ENCODE measurements around the gene PPP6R2.

Gene PPP6R2

DNA sequence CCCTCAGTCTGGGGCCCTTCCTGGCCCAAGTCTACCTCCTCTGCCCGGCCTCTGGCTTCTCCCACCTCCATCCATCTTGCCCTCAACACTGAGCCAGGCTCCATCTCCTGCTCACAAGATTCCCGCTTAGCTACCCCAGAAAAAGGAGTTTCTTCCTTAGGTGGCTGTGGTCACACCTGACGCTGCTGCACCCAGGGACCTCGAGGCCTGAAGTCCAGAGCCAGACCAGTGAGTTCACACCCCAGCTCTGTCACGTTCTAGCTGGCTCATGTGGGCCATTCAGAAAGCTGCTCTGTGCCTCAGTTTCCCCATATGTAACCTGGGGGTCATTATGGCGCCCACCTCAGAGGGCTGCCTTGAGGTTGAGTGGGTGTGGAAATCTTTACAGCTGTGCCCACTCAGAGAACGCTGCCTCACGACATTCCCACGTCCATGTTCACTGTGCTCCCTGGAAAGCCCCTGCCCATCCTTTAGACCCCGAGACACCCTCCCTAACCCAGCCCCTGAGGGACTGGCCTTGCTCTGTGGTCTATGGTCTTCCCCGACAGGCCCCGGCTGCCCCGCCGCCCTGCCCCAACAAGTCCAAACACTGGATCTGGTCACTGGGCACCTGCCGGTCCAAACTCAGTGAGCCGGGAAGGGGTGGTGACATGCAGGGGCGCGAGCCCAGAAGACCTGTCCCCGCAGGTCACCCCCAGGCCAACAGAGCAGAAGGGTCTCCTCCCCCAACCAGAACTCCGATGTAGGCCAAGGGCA is 45.4 kb upstream of the PPP6R2 start:
- no peak overlapping the region for H3K4me3 Mint-ChIP-seq
- no peaks in the 10 kb centered on the region for H3K9me3 Mint-ChIP-seq
- H3K4me1 Mint-ChIP-seq, result peaks cover 46% of the 10 kb centered on the region
- no peak for DNase-seq
- no peak for TF ChIP-seq CTCF (IDR thresholded peaks at IDR 0.05)
- H3K36me3 Mint-ChIP-seq (ENCODE audit: low read depth), result peaks cover 4% of the 10 kb centered on the region
- H3K27ac Mint-ChIP-seq, result no peak overlapping the region
- peaks cover 9% of the 10 kb centered on the region for H3K27me3 Mint-ChIP-seq (ENCODE audit: low read depth, poor library complexity)

GRCh38 chr22:50298266-50298637 is 44.9 kb upstream of the PPP6R2 start:
- no peak overlapping the region for H3K4me3 Mint-ChIP-seq
- peaks cover 46% of the 10 kb centered on the region for H3K4me1 Mint-ChIP-seq
- peaks cover 4% of the 10 kb centered on the region for H3K36me3 Mint-ChIP-seq (ENCODE audit: low read depth)
- DNase-seq, result no peak
- peaks cover 9% of the 10 kb centered on the region for H3K27me3 Mint-ChIP-seq (ENCODE audit: low read depth, poor library complexity)
- H3K9me3 Mint-ChIP-seq, result no peaks in the 10 kb centered on the region
- no peak overlapping the region for H3K27ac Mint-ChIP-seq
- TF ChIP-seq CTCF (IDR thresholded peaks at IDR 0.05), result no peak

DNA sequence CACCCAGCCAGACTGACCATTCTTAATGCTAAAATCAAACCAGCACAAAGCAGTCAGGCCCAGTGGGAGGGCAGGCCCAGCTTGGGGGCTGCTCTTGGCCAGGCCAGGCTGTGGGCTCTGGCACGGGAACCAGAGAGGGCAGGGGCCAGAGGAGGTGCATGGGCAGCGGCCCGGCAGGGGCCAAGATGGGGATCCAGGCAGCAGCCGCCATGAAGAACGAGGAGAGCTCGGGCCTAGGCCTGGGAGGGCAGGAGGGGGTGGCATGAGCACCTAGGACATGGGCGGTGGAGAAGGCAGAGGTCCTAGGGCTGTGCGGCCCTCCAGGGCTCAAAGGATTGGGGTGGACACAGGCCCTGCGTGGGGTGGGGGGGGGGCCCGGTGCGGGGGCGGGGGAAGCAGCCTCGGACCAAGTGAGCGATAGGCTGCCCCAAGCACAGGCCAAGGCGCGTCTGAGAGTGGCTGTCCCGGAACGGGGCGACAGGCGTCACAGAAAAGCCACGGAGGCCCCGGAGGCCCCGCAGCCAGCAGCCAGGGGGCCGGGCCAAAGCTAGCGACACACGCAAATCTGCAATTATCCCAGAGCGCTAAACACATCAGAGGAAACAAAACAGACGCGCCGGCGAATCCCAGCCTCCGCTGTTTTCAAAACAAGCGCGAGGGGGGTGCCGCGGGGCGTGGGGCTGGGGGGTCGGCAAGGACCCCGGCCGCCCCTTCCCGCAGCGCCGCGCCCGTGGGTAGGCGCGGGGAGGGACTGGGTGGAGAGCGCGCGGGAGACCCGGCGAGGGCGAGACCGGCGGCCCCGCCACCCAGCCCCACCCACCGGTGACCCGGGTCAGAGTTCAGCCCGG is 44.0 kb upstream of the PPP6R2 start:
- DNase-seq, result no peak
- Mint-ChIP-seq H3K9me3 (no peaks in the 10 kb centered on the region), H3K4me1 (peaks cover 50% of the 10 kb centered on the region), H3K27ac (no peak overlapping the region), H3K4me3 (peak overlapping the region; percentile 52), H3K36me3 (ENCODE audit: low read depth) (peaks cover 4% of the 10 kb centered on the region), H3K27me3 (ENCODE audit: low read depth, poor library complexity) (peaks cover 9% of the 10 kb centered on the region)
- no peak for TF ChIP-seq CTCF (IDR thresholded peaks at IDR 0.05)

DNA sequence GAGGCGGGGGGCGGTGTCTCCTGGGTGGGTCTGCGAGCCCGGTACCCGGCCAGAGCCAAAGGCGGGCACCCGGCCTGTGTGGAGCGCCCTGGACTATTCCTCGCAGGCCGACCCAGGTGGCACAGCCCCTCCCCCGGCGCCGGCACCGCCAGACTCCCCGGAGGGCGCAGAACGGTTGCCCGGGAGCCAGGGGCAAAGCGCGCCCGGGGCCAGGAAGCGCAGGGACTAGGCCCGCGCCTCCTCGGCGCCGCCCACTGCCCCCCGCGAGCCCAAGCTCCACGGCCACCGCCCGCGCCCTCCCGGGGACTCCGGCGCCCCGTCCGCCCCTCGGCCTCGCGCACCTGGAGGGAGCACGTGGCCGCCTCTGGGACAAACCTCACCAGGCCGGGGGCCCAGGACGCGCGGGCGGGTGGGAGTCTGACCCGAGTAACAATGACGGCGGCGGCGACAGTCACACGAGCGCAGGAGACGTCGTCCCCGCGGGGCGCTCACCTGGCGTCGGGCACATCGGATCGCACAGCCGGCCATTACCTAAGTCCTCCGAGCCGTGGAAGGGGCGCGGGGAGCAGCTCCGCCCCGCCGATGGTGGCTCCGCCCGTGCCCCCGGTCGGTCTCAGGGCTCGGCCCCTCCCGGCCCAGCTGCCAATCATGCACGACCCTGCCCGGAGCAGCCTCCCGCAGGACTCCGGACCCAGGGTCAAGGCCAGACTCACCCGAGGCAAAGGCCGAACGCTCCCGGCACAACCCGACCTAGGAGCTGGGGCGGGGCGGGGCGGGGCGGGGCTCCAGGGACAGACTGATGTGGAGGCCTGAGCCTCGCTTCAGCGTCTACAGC is 43.1 kb upstream of the PPP6R2 start:
- peaks cover 9% of the 10 kb centered on the region for H3K27me3 Mint-ChIP-seq (ENCODE audit: low read depth, poor library complexity)
- DNase-seq, result peak; percentile 75
- no peak overlapping the region for H3K27ac Mint-ChIP-seq
- peaks cover 52% of the 10 kb centered on the region for H3K4me1 Mint-ChIP-seq
- no peak for TF ChIP-seq CTCF (IDR thresholded peaks at IDR 0.05)
- H3K9me3 Mint-ChIP-seq, result no peaks in the 10 kb centered on the region
- H3K36me3 Mint-ChIP-seq (ENCODE audit: low read depth), result peaks cover 4% of the 10 kb centered on the region
- H3K4me3 Mint-ChIP-seq, result no peak overlapping the region

DNA sequence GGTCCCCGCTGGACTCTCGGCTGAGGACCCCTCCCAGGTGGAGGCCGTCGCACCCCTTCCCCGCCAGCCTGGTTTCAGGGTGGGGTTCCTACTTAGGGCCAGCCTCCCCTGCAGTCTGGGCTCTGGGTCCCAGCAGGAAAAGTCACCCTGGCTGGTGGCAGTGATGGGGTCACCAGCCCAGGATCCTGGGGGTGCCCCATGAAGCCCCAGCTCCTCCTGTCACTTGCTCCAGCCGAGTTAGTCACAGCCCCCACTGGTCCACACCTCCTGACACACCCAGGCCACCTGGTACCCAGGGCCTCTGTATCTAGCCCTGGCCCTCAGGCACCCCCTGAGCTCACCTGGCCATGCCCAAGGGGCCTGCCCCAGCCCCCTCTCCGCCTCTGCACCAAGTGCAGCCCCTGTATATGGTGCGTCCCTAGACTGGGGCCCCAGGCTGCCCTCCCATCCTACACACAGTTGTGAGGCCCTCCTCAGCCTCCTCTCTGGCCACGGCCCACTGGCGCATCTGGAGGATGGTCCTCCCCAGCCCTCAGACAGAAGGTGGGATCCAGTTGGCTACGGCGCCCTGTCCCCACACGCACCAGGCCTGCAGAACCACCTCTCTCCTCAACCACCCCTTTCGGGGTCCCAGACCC is 42.4 kb upstream of the PPP6R2 start:
- Mint-ChIP-seq H3K27ac (no peak overlapping the region), H3K36me3 (ENCODE audit: low read depth) (no peaks in the 10 kb centered on the region), H3K4me1 (peaks cover 55% of the 10 kb centered on the region), H3K27me3 (ENCODE audit: low read depth, poor library complexity) (peaks cover 9% of the 10 kb centered on the region), H3K9me3 (no peaks in the 10 kb centered on the region), H3K4me3 (peak overlapping the region; percentile 44)
- no peak for TF ChIP-seq CTCF (IDR thresholded peaks at IDR 0.05)
- no peak for DNase-seq

Data from nephron progenitor cell (in vitro differentiated cells).